ENCODE measurements around the gene KDM4B. TPM values are rescaled to one million over a fixed set of nuclear protein-coding genes. Genes with fewer than 3 reads are reported as not detected.

Gene KDM4B
- polyA plus RNA-seq, 3 donors = 6.4 to 22.7 (median 12.7) TPM

- no peak for DNase-seq
- peaks cover 100% of the 10 kb centered on the region for H4K20me1 ChIP-seq (ENCODE audit: insufficient read depth, low read length)
- TF ChIP-seq, protein P1, sequence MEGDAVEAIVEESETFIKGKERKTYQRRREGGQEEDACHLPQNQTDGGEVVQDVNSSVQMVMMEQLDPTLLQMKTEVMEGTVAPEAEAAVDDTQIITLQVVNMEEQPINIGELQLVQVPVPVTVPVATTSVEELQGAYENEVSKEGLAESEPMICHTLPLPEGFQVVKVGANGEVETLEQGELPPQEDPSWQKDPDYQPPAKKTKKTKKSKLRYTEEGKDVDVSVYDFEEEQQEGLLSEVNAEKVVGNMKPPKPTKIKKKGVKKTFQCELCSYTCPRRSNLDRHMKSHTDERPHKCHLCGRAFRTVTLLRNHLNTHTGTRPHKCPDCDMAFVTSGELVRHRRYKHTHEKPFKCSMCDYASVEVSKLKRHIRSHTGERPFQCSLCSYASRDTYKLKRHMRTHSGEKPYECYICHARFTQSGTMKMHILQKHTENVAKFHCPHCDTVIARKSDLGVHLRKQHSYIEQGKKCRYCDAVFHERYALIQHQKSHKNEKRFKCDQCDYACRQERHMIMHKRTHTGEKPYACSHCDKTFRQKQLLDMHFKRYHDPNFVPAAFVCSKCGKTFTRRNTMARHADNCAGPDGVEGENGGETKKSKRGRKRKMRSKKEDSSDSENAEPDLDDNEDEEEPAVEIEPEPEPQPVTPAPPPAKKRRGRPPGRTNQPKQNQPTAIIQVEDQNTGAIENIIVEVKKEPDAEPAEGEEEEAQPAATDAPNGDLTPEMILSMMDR (IDR thresholded peaks at IDR 0.05) = no peak
- 95% methylated on average over 15 of the region's 15 CpGs for WGBS (ENCODE audit: insufficient coverage)
- H3K27ac Mint-ChIP-seq = no peak overlapping the region
- no peak overlapping the region for H3K9ac ChIP-seq (ENCODE audit: insufficient read depth, low read length, poor library complexity, severe bottlenecking)
- intact Hi-C loops (cut with micrococcal nuclease) = loop anchor here in 1 of 2 donors (10.0 kb wide), 1 partner anchor 222 kb away; no protein-coding TSS in a partner anchor
- no peak overlapping the region for H3K4me2 ChIP-seq (replicated peaks; ENCODE audit: extremely low read depth, low read length, poor library complexity, severe bottlenecking)
- H3K36me3 Mint-ChIP-seq = peaks cover 0 to 20% of the 10 kb centered on the region in 2 donors
- H3K4me3 Mint-ChIP-seq = no peak overlapping the region
- H3K4me1 ChIP-seq (ENCODE audit: control insufficient read depth in 1 of 2, insufficient read depth in 2 of 2, low read length in 2 of 2) = no peaks in the 10 kb centered on the region
- peaks cover 0 to 7% of the 10 kb centered on the region in 2 donors for H3K36me3 ChIP-seq (replicated peaks in 1 of 2; ENCODE audit: control insufficient read depth in 1 of 2, insufficient read depth in 2 of 2, low read length in 2 of 2)
- H3K4me1 Mint-ChIP-seq = peaks cover 14% of the 10 kb centered on the region
- H2AFZ ChIP-seq (ENCODE audit: insufficient read depth, low read depth, low read length, poor library complexity, severe bottlenecking) = no peak overlapping the region
- no peak overlapping the region for H3K4me3 ChIP-seq (replicated peaks in 1 of 3; ENCODE audit: low read depth in 2 of 3, low read length in 3 of 3)
- peaks cover 63% of the 10 kb centered on the region for H3K79me2 ChIP-seq (ENCODE audit: insufficient read depth, low read length)
- no peaks in the 10 kb centered on the region for H3K9me3 Mint-ChIP-seq
- H3K27me3 ChIP-seq (ENCODE audit: control insufficient read depth in 2 of 2, insufficient read depth in 2 of 2, low read length in 2 of 2) = no peaks in the 10 kb centered on the region
- no peak overlapping the region for H3K27ac ChIP-seq (ENCODE audit: low read depth in 1 of 2, low read length in 2 of 2)
- no peaks in the 10 kb centered on the region for H3K27me3 Mint-ChIP-seq (ENCODE audit: low read depth in 3 of 3)
- H3K9me3 ChIP-seq (replicated peaks in 1 of 2; ENCODE audit: control insufficient read depth in 1 of 2, insufficient read depth in 1 of 2, low read length in 2 of 2) = no peaks in the 10 kb centered on the region
These were observed 57.9 kb downstream of the KDM4B start for GRCh38 chr19:5026706-5027273.

DNA sequence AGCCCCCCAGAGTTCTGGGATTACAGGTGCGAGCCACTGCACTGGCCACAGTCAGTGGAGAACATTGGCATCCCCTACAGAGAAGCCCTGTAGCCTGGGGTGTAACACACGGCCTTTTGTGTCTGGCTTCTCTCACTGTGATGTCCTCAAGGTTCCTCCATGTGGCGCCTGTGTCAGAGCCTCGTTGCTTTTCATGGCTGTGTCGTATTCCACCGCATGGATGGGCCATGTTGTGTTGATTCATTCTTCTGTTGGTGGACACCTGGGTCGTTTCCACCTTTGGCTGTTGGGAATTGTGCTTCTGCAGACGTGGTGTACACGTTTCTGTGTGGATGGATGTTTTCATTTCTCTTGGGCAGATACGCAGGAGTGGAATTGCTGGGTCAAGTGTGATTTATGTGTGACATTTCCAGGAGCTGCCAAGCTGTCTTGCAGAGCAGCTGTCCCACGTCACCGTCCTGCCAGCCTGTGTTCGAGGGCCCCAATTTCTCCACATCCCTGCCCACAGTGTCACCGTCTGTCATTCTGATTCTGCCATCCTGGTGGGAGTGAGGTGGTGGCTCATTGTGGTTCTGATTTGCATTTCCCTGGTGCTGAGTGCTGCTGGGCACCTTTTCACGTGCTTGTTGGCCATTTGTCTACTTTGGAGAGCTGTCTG is 59.4 kb downstream of the KDM4B start:
- Histone ChIP-seq H3K4me2 (replicated peaks; ENCODE audit: extremely low read depth, low read length, poor library complexity, severe bottlenecking) (no peak overlapping the region), H3K4me3 (replicated peaks in 1 of 3; ENCODE audit: low read depth in 2 of 3, low read length in 3 of 3) (no peak overlapping the region), H3K27ac (ENCODE audit: low read depth in 1 of 2, low read length in 2 of 2) (no peak overlapping the region), H3K4me1 (ENCODE audit: control insufficient read depth in 1 of 2, insufficient read depth in 2 of 2, low read length in 2 of 2) (no peaks in the 10 kb centered on the region), H3K9me3 (replicated peaks in 1 of 2; ENCODE audit: control insufficient read depth in 1 of 2, insufficient read depth in 1 of 2, low read length in 2 of 2) (no peaks in the 10 kb centered on the region), H4K20me1 (ENCODE audit: insufficient read depth, low read length) (peaks cover 100% of the 10 kb centered on the region), H2AFZ (ENCODE audit: insufficient read depth, low read depth, low read length, poor library complexity, severe bottlenecking) (no peak overlapping the region), H3K27me3 (ENCODE audit: control insufficient read depth in 2 of 2, insufficient read depth in 2 of 2, low read length in 2 of 2) (no peaks in the 10 kb centered on the region), H3K79me2 (ENCODE audit: insufficient read depth, low read length) (peaks cover 64% of the 10 kb centered on the region), H3K36me3 (replicated peaks in 1 of 2; ENCODE audit: control insufficient read depth in 1 of 2, insufficient read depth in 2 of 2, low read length in 2 of 2) (peaks cover 8 to 14% of the 10 kb centered on the region in 2 donors), H3K9ac (ENCODE audit: insufficient read depth, low read length, poor library complexity, severe bottlenecking) (no peak overlapping the region)
- Mint-ChIP-seq H3K4me1 (peaks cover 14% of the 10 kb centered on the region), H3K9me3 (no peaks in the 10 kb centered on the region), H3K27me3 (ENCODE audit: low read depth in 3 of 3) (no peaks in the 10 kb centered on the region), H3K4me3 (no peak overlapping the region), H3K36me3 (peaks cover 7 to 20% of the 10 kb centered on the region in 2 donors), H3K27ac (peak overlapping the region in 3 of 7 donors; percentile 5 to 70 (median 54))
- WGBS (ENCODE audit: insufficient coverage) = 95% methylated on average over 13 of the region's 15 CpGs
- no peak for DNase-seq
- intact Hi-C loops (cut with micrococcal nuclease) = loop anchor here in 1 of 2 donors (10.0 kb wide), 1 partner anchor 224 kb away; no protein-coding TSS in a partner anchor
- TF ChIP-seq, protein P1 (IDR thresholded peaks at IDR 0.05) = no peak

Measured in CD14-positive monocyte (primary cell).